ENCODE data around the gene ZC3H7B.

The ZC3H7B gene

DNA sequence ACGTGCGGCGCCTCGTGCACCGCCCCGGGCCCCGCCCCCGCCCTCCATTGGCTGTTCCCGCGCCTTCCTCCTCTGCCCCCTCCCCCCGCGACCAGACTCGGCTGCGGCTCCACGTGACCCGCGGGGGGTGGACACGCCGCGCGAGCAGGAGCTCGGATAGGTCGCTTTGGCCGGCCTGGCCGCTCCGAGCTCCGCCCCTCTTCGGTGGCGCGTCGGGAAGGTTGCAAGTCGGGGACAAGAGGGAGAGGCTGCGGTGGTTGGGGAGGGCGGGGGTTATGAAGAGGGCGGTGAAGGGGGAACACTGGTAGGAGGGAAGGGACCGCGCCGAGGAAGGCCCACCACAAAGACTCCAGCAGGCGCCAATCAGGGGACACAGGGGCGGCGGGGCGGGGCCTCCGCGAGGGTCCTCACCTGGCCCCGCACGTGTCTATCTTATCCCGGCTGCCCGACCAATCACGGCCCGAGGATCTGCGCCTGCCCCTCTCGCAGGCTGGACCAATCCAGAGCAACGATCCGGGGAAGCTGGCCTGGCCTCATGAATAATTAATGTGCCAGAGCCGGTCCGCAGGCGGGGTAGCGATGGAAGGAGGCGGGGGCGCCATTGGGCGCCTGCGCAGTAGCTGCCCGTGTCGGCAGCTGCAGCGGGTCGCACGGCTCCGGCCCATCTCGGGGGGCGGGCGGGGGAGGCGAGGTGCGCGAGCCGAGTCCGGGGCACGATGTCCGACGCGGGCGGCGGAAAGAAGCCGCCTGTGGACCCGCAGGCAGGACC lies 80.2 kb downstream of the ZC3H7B start, which contains the start of gene TEF:
Gene TEF (plus strand): TSS at position 614 of the 769 bp plus-strand sequence. CDS start 103 bp downstream, at position 717.
- Histone ChIP-seq H3K27me3 (ENCODE audit: insufficient read depth, poor library complexity, severe bottlenecking) (no peaks in the 10 kb centered on the region), H3K4me3 (replicated peaks; ENCODE audit: insufficient read depth, low read length) (peak within 1 kb of the TSS; percentile 84), H3K27ac (replicated peaks) (peak within 1 kb of the TSS; percentile 77)
- DNase-seq (ENCODE audit: low read depth in 1 of 2, low spot score in 1 of 2), result peak; percentile 98 to 99
- TF ChIP-seq SPI1 (IDR thresholded peaks at IDR 0.05; ENCODE audit: borderline replicate concordance, low read depth), result no peak
- TF ChIP-seq POLR2AphosphoS5 (IDR thresholded peaks at IDR 0.05; ENCODE audit: low read depth), result peak; percentile 40

DNA sequence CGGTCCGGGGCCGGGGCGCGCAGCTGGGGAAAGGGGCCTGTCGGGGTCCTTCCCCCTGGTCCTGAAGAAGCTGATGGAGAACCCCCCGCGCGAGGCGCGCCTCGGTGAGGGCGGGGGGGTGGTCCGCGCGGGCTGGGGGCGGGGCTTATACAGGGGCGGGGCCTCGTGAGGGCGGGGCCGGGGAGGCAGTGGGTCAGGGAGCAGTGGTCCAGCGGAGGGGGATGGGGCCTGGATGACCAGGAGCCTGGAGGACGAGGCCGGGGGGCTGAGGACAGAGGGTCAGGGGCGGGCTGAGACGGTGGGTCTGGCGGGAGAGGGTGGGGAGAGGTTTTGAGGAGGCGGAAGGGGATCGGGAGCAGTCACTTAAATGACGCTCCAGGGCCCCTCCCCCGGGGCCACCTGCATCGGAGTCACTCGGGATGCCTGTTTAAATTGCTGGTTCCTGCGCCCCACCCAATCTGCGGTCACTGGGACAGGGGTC lies 80.8 kb downstream of the ZC3H7B start:
- TF ChIP-seq GABPA (IDR thresholded peaks at IDR 0.05; ENCODE audit: low read depth) (no peak), POLR2AphosphoS5 (IDR thresholded peaks at IDR 0.05; ENCODE audit: low read depth) (no peak), SPI1 (IDR thresholded peaks at IDR 0.05; ENCODE audit: borderline replicate concordance, low read depth) (no peak)
- TF ChIP-seq, protein P1, sequence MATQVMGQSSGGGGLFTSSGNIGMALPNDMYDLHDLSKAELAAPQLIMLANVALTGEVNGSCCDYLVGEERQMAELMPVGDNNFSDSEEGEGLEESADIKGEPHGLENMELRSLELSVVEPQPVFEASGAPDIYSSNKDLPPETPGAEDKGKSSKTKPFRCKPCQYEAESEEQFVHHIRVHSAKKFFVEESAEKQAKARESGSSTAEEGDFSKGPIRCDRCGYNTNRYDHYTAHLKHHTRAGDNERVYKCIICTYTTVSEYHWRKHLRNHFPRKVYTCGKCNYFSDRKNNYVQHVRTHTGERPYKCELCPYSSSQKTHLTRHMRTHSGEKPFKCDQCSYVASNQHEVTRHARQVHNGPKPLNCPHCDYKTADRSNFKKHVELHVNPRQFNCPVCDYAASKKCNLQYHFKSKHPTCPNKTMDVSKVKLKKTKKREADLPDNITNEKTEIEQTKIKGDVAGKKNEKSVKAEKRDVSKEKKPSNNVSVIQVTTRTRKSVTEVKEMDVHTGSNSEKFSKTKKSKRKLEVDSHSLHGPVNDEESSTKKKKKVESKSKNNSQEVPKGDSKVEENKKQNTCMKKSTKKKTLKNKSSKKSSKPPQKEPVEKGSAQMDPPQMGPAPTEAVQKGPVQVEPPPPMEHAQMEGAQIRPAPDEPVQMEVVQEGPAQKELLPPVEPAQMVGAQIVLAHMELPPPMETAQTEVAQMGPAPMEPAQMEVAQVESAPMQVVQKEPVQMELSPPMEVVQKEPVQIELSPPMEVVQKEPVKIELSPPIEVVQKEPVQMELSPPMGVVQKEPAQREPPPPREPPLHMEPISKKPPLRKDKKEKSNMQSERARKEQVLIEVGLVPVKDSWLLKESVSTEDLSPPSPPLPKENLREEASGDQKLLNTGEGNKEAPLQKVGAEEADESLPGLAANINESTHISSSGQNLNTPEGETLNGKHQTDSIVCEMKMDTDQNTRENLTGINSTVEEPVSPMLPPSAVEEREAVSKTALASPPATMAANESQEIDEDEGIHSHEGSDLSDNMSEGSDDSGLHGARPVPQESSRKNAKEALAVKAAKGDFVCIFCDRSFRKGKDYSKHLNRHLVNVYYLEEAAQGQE (IDR thresholded peaks at IDR 0.05; ENCODE audit: insufficient replicate concordance, low read depth), result no peak
- TF ChIP-seq, protein P2, sequence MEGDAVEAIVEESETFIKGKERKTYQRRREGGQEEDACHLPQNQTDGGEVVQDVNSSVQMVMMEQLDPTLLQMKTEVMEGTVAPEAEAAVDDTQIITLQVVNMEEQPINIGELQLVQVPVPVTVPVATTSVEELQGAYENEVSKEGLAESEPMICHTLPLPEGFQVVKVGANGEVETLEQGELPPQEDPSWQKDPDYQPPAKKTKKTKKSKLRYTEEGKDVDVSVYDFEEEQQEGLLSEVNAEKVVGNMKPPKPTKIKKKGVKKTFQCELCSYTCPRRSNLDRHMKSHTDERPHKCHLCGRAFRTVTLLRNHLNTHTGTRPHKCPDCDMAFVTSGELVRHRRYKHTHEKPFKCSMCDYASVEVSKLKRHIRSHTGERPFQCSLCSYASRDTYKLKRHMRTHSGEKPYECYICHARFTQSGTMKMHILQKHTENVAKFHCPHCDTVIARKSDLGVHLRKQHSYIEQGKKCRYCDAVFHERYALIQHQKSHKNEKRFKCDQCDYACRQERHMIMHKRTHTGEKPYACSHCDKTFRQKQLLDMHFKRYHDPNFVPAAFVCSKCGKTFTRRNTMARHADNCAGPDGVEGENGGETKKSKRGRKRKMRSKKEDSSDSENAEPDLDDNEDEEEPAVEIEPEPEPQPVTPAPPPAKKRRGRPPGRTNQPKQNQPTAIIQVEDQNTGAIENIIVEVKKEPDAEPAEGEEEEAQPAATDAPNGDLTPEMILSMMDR (IDR thresholded peaks at IDR 0.05; ENCODE audit: insufficient read depth, low read length), result no peak
- peak in 1 of 2 experiments; percentile 44 for DNase-seq (ENCODE audit: low read depth in 1 of 2, low spot score in 1 of 2)
- Histone ChIP-seq H3K27me3 (ENCODE audit: insufficient read depth, poor library complexity, severe bottlenecking) (no peaks in the 10 kb centered on the region), H3K27ac (replicated peaks) (peak overlapping the region; percentile 77), H3K4me3 (replicated peaks; ENCODE audit: insufficient read depth, low read length) (peak overlapping the region; percentile 84)

DNA sequence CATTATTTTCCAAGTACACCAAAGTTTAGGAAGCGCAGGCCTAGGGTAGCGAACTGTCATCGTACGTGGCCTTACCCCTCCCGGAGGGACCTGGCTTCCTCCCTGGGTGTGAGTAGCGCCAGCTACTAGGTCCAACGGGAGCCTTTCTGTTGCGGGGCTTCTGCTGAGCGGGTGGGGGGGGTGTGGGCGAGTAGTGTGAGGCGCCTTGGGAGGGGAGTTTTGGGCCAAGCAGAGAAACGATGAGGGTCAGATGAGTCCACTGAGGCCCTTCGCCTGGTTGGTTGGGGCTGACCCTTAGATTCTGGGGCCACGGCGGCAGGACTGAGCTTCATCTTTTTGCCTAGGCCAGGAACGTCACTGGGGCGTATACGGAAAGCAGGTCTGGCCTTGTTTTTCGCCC lies 81.3 kb downstream of the ZC3H7B start:
- no peaks in the 10 kb centered on the region for H3K27me3 ChIP-seq (ENCODE audit: insufficient read depth, poor library complexity, severe bottlenecking)
- peak overlapping the region; percentile 84 for H3K4me3 ChIP-seq (replicated peaks; ENCODE audit: insufficient read depth, low read length)
- TF ChIP-seq POLR2AphosphoS5 (IDR thresholded peaks at IDR 0.05; ENCODE audit: low read depth) (no peak), GABPA (IDR thresholded peaks at IDR 0.05; ENCODE audit: low read depth) (no peak), SPI1 (IDR thresholded peaks at IDR 0.05; ENCODE audit: borderline replicate concordance, low read depth) (no peak)
- TF ChIP-seq, protein P1 (IDR thresholded peaks at IDR 0.05; ENCODE audit: insufficient replicate concordance, low read depth), result no peak
- TF ChIP-seq, protein P2 (IDR thresholded peaks at IDR 0.05; ENCODE audit: insufficient read depth, low read length), result no peak
- H3K27ac ChIP-seq (replicated peaks), result no peak overlapping the region; the same call in 1 of the 2 replicates
- DNase-seq (ENCODE audit: low read depth in 1 of 2, low spot score in 1 of 2), result no peak

DNA sequence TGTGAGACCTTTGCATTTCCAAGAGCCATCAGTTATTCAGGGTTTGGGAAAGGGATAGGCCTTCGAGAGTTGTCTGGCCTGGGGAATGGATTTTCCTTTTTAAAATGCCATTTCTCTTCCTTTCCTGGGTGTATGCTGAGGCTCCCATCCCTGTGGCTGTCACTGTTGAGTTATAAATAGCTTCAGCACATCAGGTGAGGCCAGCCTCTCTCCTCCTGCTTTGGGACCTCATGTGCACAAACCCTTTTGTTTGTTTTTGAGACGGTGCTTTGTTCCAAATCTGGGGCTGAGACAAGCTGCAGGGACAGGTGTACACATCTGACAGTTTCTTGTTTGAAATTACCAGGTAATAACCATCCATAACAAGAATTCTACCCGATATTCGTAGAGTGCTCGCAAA lies 81.8 kb downstream of the ZC3H7B start:
- no peak for DNase-seq (ENCODE audit: low read depth in 1 of 2, low spot score in 1 of 2)
- TF ChIP-seq, protein P1 (IDR thresholded peaks at IDR 0.05; ENCODE audit: insufficient replicate concordance, low read depth), result no peak
- TF ChIP-seq GABPA (IDR thresholded peaks at IDR 0.05; ENCODE audit: low read depth) (no peak), POLR2AphosphoS5 (IDR thresholded peaks at IDR 0.05; ENCODE audit: low read depth) (no peak), SPI1 (IDR thresholded peaks at IDR 0.05; ENCODE audit: borderline replicate concordance, low read depth) (no peak)
- TF ChIP-seq, protein P2 (IDR thresholded peaks at IDR 0.05; ENCODE audit: insufficient read depth, low read length), result no peak

More for the DNA sequence above, 81.8 kb downstream of the ZC3H7B start:
- no peak overlapping the region for H3K4me3 ChIP-seq (replicated peaks; ENCODE audit: insufficient read depth, low read length)
- H3K27me3 ChIP-seq (ENCODE audit: insufficient read depth, poor library complexity, severe bottlenecking), result no peaks in the 10 kb centered on the region
- H3K27ac ChIP-seq (replicated peaks), result no peak overlapping the region
